LNCaP clone FGC (cell line): ENCODE data around the gene DNASE1L1.

Experiments used
- DNase-seq: peaks from one replicate; pipeline ENCODE4 v3.0.0-alpha.2; 2011; ENCODE audit warnings: low read depth
- H3K4me3 ChIP-seq: 2 replicates; pipeline ENCODE4 v1.5.1; 2011; ENCODE audit warnings: mild to moderate bottlenecking, low read depth, low read length, control low read depth
- TF ChIP-seq, protein P1 (sequence below): IDR thresholded peaks from 2 replicates; pipeline ENCODE4 v1.5.1; 2012; ENCODE audit warnings: mild to moderate bottlenecking; ENCODE audit not compliant: control insufficient read depth, insufficient read depth; ENCODE audit errors: extremely low read depth

The DNASE1L1 gene

DNA sequence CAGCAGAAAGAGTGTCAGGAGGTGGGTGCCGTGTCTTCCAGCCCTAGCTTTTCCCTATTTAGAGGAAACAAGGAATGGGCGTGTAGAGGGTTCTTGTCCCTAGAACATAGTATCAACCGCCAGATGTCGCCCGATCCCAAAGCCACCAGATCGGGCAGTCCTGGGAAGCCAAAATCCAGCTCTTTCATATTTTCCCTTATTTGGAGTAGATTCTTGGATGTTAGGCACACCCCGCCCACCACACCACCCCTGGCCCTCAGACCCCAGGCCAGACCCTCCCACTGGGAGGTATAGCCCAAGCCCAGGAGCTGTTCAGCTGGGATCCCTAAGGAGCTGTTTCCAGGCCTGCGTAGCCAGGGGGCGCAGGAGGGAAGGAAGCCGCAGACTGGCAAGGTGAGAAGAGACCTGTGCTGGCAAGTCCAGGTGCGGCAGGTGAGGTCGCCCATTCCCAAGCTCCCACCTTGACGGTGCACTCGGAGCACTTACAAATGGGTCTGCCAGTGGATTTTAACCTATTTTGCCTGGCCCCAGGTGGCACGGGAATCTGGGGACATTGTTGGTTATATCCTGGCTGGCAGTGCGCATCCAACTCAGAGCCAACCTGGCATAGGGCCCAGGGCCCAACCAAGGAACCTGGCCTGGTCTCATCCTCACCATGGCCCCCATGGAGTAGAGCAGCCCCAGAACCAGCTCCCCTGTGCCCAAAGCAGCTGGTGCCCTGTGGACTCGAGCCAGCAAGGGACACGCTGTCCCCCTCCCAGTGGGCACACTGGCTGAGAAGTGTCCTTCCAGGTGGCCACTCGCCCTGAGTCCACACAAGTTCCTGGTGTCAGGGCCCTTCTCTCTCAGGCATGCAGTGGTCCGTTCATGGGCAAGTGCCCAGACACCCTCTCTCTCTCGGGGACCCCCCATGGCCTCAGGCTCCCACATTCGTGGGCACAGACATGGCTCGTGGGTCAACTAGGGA, 35.4 kb downstream of the DNASE1L1 start:
- DNase-seq: peak; percentile 67
- TF ChIP-seq, protein P1, sequence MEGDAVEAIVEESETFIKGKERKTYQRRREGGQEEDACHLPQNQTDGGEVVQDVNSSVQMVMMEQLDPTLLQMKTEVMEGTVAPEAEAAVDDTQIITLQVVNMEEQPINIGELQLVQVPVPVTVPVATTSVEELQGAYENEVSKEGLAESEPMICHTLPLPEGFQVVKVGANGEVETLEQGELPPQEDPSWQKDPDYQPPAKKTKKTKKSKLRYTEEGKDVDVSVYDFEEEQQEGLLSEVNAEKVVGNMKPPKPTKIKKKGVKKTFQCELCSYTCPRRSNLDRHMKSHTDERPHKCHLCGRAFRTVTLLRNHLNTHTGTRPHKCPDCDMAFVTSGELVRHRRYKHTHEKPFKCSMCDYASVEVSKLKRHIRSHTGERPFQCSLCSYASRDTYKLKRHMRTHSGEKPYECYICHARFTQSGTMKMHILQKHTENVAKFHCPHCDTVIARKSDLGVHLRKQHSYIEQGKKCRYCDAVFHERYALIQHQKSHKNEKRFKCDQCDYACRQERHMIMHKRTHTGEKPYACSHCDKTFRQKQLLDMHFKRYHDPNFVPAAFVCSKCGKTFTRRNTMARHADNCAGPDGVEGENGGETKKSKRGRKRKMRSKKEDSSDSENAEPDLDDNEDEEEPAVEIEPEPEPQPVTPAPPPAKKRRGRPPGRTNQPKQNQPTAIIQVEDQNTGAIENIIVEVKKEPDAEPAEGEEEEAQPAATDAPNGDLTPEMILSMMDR: peak; percentile 65
- H3K4me3 ChIP-seq: peak overlapping the region; percentile 56

DNA sequence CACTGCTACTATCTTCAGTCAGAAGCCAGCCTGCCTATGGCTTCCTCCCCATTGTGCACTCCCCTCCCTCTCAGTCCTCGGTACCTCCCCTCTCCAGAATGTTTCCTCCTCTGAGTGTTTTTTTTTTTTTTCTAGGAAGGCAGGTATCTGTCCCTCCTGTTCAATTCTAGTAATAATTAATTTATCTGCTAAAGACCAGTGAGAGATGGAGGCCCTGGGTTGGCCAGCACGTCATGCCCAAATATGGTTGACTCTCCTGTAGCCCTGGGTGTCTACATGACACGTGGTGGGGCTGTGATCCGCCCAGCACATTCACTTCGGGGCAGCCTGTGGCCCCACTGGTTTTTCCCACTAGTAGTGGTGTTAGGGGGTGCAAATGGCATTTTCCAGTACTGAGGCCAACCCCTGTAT, 36.4 kb downstream of the DNASE1L1 start:
- DNase-seq: no peak
- H3K4me3 ChIP-seq: no peak overlapping the region
- TF ChIP-seq, protein P1: no peak

DNA sequence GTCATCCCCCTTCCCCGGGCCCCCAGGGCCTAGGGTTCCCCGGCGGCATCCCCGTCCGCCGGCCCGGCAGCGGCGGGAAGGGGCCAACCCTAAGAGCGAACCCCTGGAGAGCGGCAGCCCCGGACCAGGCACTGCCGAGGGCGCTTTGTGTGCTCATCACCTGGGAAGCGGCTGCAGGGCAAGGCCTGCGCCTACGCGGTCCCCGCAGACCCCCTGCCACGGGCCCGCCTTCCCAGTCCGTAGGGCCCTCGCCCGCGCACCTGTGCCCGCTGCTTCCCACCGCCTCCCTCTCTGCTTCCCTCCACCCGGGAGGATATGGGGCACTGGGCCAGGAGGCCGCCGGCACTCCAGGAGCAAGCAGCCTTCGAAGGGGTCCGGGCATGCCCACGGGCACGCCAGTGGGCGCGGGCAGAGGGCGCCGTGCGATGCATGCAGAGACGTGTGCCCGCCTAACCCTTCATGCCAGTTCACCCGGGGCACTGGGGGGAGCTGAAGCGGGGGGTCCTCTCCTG, 37.2 kb downstream of the DNASE1L1 start:
- TF ChIP-seq, protein P1: no peak
- H3K4me3 ChIP-seq: no peak overlapping the region
- DNase-seq: no peak

DNA sequence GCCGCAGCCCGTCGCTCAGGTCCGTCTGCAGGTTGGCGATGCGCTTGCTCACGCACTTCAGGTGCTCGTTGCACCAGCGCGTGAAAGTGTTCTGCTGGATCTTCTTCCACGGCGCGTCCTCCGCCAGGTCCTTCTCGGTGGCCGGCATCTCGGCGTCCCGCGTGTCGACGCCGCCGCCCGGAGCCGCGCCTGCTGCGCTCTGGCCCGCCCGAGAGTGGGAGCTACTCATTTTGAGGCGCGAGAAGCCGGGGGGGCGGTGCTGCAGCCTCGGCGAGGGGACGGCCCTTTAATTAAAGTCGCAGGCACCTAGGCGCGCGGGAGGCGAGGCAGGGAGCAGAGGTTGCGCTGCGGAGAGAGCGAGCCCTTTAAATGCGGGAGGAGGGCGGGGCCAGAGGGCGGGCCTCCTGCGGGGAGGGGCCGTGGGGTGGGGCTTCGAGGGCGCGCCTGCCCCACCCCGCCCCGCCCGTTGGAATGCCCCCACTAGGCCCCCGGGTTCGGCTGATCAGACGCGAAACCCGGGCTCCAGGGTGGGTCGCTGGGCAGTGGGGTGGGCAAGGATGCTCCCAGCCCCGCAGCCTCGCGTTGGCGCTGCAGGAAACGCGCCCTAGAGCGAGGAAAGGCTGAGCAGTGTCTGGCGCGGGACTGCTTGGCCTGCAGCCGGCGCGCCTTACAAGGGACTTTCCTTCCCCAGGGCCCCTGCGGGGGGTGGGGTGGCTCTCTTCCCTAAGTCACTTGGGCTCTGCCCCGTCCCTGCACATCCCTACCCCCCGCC, 37.9 kb downstream of the DNASE1L1 start:
- TF ChIP-seq, protein P1: 0 out of 2 replicates have a peak, but pooled peaks have one; percentile 1
- peak overlapping the region; percentile 57 for H3K4me3 ChIP-seq
- peak; percentile 57 for DNase-seq

DNA sequence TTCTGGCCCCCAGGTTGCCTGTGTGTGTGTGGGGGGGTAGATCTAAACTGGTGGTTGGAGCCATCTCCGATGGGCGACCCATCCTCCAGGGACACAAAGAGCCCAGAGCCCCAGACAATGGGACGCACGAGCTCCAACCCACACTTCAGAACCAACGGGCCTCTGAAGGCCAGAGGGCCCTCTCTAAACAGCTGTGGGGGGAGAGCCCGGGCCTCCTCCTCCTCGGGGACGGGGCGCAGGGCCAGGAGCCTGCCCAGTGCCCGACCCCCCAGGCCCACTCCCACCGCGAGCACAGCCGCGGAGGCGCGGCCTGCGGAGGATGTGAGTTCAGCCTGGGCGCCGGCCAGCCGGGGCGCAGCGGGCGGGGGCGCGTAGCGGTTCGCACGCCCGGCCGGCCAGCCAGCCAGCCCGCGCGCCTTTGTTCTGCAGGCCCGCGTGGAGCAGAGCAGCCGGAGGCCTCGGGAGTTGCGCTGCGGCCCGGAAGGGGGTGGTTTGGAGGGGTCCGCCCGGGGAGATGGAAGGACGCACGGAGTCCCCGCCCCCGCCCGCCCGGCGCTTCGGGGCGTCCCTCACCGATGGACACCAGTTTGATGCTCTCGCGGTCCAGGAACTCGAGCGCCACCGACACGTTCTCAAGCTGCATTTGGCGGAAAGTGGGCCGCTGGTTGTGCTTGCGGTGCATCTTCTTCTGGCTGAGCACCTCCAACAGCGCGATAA, 38.6 kb downstream of the DNASE1L1 start:
- DNase-seq: no peak
- H3K4me3 ChIP-seq: peak overlapping the region; percentile 57
- TF ChIP-seq, protein P1: no peak
